H1 (cell line): ENCODE results near the gene WDR93. TPM values are rescaled to one million over a fixed set of nuclear protein-coding genes. Genes with fewer than 3 reads are reported as not detected.

ENCODE experiments used
- ASH2L ChIP-seq: fragments of 200-600, 300-600 bp; sonication (generic); IDR thresholded peaks from one replicate; pipeline ENCODE4 v1.7.1; 2017; ENCODE audit warnings: low read length
- CHD2 ChIP-seq: IDR thresholded peaks from 2 replicates; pipeline ENCODE4 v1.6.1; 2012; ENCODE audit warnings: low read length, improper control_type of control experiment
- CHD7 ChIP-seq: fragments of 300-600 bp; sonication (generic); IDR thresholded peaks from 2 replicates; pipeline ENCODE4 v1.7.1; 2012; ENCODE audit warnings: low read length, moderate library complexity, mild to moderate bottlenecking, inconsistent platforms; ENCODE audit not compliant: insufficient replicate concordance
- TAF7 ChIP-seq: optimal IDR thresholded peaks from 2 replicates; pipeline ENCODE3; 2011; ENCODE audit warnings: low read depth, mild to moderate bottlenecking, inconsistent platforms, low read length, moderate library complexity, borderline replicate concordance
- polyA plus RNA-seq, 7 experiments: library from polyadenylated mRNA; depleted of rRNA in 3 of 7; stranded (reverse) in 5 of 7; unstranded in 2 of 7; fragments of >200 nt in 5 of 7; fragments of 200-250 nt in 2 of 7; gene quantifications; 1 replicate in 5 of 7; 2 replicates in 1 of 7; 4 replicates in 1 of 7; pipeline versions ENCODE4 v1.2.1 to v1.2.3, GENCODE V29; 2011 to 2013; ENCODE audit warnings: missing spikeins in 2 of 7, mixed read lengths in 2 of 7
- total RNA-seq: library from RNA; stranded (reverse); fragmentation: NEBNext Ultra II Directional; extraction: Animal tissue kit (Norgen Biotek cat#: 25700); gene quantifications from 2 replicates; pipeline ENCODE4 v1.2.1, GENCODE V29; 2021

WDR93 gene
- total and polyA plus RNA-seq, 2 of the 8 experiments (the other 6 are each of a cell fraction or from before 2014, with no cell fraction given), result 0.03 TPM; not detected in 1

- TF ChIP-seq CHD7 (no peak), ASH2L (no peak), TAF7 (no peak), CHD2 (no peak)
- TF ChIP-seq, all 59 proteins: peak for 0
These were observed 19.5 kb upstream of the WDR93 start (continued) for GRCh38 chr15:89670971-89671560.
